Left forelimb (tissue), 1 donor: ENCODE measurements around the gene MME.
"Not testable (repeated sequence)": the region's sequence is repeated elsewhere in the genome, so short reads cannot be mapped to it uniquely, and the experiment has no call there.

Experiments used
- DNase-seq: peaks from one replicate; pipeline ENCODE4 v3.0.0-alpha.2; 2018; ENCODE audit warnings: low spot score

Gene MME

GRCh38 chr3:155192957-155193746 lies 113.0 kb downstream of the MME start:
- no peak for DNase-seq

- DNase-seq = no peak
Observed at GRCh38 chr3:155193868-155194267, 113.7 kb downstream of the MME start.

- DNase-seq = no peak
Observed at GRCh38 chr3:155194973-155195957, 115.1 kb downstream of the MME start.

GRCh38 chr3:155196131-155197021 lies 116.3 kb downstream of the MME start:
- DNase-seq = no peak

- DNase-seq = no peak
Observed at GRCh38 chr3:155197786-155198185, 117.7 kb downstream of the MME start.

- DNase-seq = no peak
Observed at GRCh38 chr3:155202626-155203025, 122.5 kb downstream of the MME start.

GRCh38 chr3:155204851-155205250 lies 124.7 kb downstream of the MME start:
- no peak for DNase-seq

GRCh38 chr3:155208183-155208800 lies 128.2 kb downstream of the MME start:
- DNase-seq = no peak

- no peak for DNase-seq
Observed at GRCh38 chr3:155210736-155211135, 130.6 kb downstream of the MME start.

GRCh38 chr3:155211266-155211665 lies 131.1 kb downstream of the MME start:
- no peak for DNase-seq

- no peak for DNase-seq
Observed at GRCh38 chr3:155211940-155212339, 131.8 kb downstream of the MME start.

GRCh38 chr3:155216007-155216406 lies 135.9 kb downstream of the MME start:
- not testable (repeated sequence) for DNase-seq

GRCh38 chr3:155217591-155217990 lies 137.5 kb downstream of the MME start:
- DNase-seq = no peak

GRCh38 chr3:155218462-155218861 lies 138.3 kb downstream of the MME start:
- DNase-seq = no peak

- no peak for DNase-seq
Observed at GRCh38 chr3:155219106-155219505, 139.0 kb downstream of the MME start.

- no peak for DNase-seq
Observed at GRCh38 chr3:155225417-155225816, 145.3 kb downstream of the MME start.

- DNase-seq = no peak
Observed at GRCh38 chr3:155227141-155227540, 147.0 kb downstream of the MME start.

GRCh38 chr3:155228676-155229075 lies 148.6 kb downstream of the MME start:
- no peak for DNase-seq

- no peak for DNase-seq
Observed at GRCh38 chr3:155229086-155229485, 149.0 kb downstream of the MME start.

- DNase-seq = no peak
Observed at GRCh38 chr3:155230382-155230781, 150.3 kb downstream of the MME start.

- no peak for DNase-seq
Observed at GRCh38 chr3:155231792-155232191, 151.7 kb downstream of the MME start.
